Peyer's patch (tissue), 4 donors: ENCODE results near the gene CGRRF1.

Experiments used
- CTCF ChIP-seq, 6 experiments: fragments of 450-650 bp in 4 of 6; fragments of 200-600 bp in 2 of 6; sonication (generic) in 1 of 6; IDR thresholded peaks; one replicate each; pipeline ENCODE4 v1.5.1; 2017 to 2019; ENCODE audit warnings: antibody characterized with exemption in 6 of 6, mild to moderate bottlenecking in 3 of 6, moderate library complexity in 1 of 6
- POLR2A ChIP-seq, 2 donors: fragments of 450-650 bp; IDR thresholded peaks; one replicate each; pipeline ENCODE4 v1.5.1; 2017; ENCODE audit warnings: antibody characterized with exemption in 2 of 2, mild to moderate bottlenecking in 2 of 2, moderate library complexity in 2 of 2

- TF ChIP-seq CTCF (IDR thresholded peaks at IDR 0.05) (no peak), POLR2A (IDR thresholded peaks at IDR 0.05) (no peak)
Measured at GRCh38 chr14:54532111-54533012, 22.7 kb downstream of the CGRRF1 start.
